ENCODE measurements around the gene CABLES1.

GRCh38 chr18:23146861-23147469, 11.7 kb downstream of the CABLES1 start:
- TF ChIP-seq, protein P1, sequence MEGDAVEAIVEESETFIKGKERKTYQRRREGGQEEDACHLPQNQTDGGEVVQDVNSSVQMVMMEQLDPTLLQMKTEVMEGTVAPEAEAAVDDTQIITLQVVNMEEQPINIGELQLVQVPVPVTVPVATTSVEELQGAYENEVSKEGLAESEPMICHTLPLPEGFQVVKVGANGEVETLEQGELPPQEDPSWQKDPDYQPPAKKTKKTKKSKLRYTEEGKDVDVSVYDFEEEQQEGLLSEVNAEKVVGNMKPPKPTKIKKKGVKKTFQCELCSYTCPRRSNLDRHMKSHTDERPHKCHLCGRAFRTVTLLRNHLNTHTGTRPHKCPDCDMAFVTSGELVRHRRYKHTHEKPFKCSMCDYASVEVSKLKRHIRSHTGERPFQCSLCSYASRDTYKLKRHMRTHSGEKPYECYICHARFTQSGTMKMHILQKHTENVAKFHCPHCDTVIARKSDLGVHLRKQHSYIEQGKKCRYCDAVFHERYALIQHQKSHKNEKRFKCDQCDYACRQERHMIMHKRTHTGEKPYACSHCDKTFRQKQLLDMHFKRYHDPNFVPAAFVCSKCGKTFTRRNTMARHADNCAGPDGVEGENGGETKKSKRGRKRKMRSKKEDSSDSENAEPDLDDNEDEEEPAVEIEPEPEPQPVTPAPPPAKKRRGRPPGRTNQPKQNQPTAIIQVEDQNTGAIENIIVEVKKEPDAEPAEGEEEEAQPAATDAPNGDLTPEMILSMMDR (IDR thresholded peaks at IDR 0.05) = no peak
- no peak for TF ChIP-seq POLR2A (IDR thresholded peaks at IDR 0.05)

Measured in adrenal gland (tissue), 5 donors.